Measurements from ENCODE around the gene ZNF595.

DNA sequence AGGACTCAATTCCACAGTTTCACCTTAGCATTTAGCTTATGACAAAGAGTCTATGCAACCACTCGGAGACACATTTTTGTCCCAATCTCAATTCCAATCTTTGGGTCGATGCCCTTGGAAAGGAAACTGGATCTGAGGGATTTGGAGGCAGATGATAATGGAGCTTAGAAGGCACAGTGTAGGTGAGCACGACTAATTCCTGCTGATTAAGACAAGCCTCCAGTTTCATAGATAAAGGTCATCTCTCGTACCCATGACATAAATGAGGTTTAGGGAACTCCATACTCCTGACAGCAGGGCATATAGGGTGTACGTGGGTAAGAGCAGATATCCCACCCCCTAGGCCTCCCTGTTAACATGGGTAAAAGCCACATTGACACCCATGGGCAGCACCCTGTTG lies 46.7 kb downstream of the ZNF595 start:
- TF ChIP-seq, protein P1, sequence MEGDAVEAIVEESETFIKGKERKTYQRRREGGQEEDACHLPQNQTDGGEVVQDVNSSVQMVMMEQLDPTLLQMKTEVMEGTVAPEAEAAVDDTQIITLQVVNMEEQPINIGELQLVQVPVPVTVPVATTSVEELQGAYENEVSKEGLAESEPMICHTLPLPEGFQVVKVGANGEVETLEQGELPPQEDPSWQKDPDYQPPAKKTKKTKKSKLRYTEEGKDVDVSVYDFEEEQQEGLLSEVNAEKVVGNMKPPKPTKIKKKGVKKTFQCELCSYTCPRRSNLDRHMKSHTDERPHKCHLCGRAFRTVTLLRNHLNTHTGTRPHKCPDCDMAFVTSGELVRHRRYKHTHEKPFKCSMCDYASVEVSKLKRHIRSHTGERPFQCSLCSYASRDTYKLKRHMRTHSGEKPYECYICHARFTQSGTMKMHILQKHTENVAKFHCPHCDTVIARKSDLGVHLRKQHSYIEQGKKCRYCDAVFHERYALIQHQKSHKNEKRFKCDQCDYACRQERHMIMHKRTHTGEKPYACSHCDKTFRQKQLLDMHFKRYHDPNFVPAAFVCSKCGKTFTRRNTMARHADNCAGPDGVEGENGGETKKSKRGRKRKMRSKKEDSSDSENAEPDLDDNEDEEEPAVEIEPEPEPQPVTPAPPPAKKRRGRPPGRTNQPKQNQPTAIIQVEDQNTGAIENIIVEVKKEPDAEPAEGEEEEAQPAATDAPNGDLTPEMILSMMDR (IDR thresholded peaks at IDR 0.05): no peak
- TF ChIP-seq POLR2A (IDR thresholded peaks at IDR 0.05): no peak
- no peak for TF ChIP-seq EP300 (IDR thresholded peaks at IDR 0.05)
